Measurements from ENCODE around the gene CYBA. TPM values are rescaled to one million over a fixed set of nuclear protein-coding genes. Genes with fewer than 3 reads are reported as not detected.

Gene CYBA
- total RNA-seq, 1 donor from 2014 or later, result 188 TPM

- Histone ChIP-seq H3K27me3 (no peaks in the 10 kb centered on the region), H3K27ac (no peak overlapping the region), H3K4me1 (peaks cover 22% of the 10 kb centered on the region), H3K9me3 (no peaks in the 10 kb centered on the region), H3K36me3 (no peaks in the 10 kb centered on the region), H3K4me3 (no peak overlapping the region)
- intact Hi-C loops (cut with DNase I), result no loop called here
- no peak for TF ChIP-seq POLR2AphosphoS5 (IDR thresholded peaks at IDR 0.05; ENCODE audit: insufficient read depth in 1 of 2, low read depth in 1 of 2)
- DNase-seq (ENCODE audit: extremely low spot score in 2 of 2), result no peak
Observed at GRCh38 chr16:88654363-88655052, 3.7 kb upstream of the CYBA start.

DNA sequence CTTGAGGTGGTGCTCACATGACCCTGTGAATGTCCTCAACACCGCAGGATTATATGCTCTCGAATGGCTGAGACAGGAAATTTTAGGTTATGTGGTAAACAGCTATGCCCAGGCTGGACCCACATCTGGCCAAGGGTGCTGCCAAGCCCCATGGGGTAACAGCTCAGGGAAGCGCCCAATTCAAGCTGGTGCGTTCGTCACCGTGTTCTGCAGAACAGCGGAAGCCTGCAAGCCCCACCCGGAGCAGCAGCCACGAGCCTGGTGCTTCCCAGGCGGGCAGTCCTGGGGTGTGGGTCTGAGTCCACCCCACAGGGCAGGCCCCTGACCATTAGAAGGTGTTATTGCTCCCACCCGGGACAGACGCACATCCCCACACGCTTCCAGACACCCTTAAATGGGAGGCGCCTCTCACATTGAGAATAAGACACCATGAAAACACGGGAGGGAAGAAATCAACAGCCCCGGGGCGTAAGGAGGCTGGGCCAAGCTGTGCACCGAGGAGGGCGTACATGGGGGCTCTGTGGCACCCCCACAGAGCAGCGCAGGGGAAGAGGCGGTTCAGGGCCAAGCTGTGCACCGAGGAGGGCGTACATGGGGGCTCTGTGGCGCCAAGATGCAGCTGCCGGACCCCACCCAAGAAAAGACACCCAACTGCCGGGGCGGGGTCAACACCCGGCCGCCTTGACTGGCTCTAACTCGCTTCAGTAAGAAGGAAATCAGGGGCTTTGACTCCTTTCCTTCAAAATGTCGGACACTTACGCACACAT, 2.9 kb upstream of the CYBA start:
- no peaks in the 10 kb centered on the region for H3K27me3 ChIP-seq
- DNase-seq (ENCODE audit: extremely low spot score in 2 of 2), result no peak
- H3K27ac ChIP-seq, result no peak overlapping the region
- TF ChIP-seq POLR2AphosphoS5 (IDR thresholded peaks at IDR 0.05; ENCODE audit: insufficient read depth in 1 of 2, low read depth in 1 of 2) (no peak), POLR2A (IDR thresholded peaks at IDR 0.05) (no peak), CTCF (IDR thresholded peaks at IDR 0.05) (no peak)
- H3K9me3 ChIP-seq, result no peaks in the 10 kb centered on the region
- H3K4me1 ChIP-seq, result peaks cover 27% of the 10 kb centered on the region
- H3K4me3 ChIP-seq, result no peak overlapping the region
- intact Hi-C loops (cut with DNase I), result no loop called here
- H3K36me3 ChIP-seq, result no peaks in the 10 kb centered on the region

- Histone ChIP-seq H3K4me3 (no peak overlapping the region), H3K27ac (no peak overlapping the region), H3K36me3 (no peaks in the 10 kb centered on the region), H3K9me3 (no peaks in the 10 kb centered on the region), H3K4me1 (peaks cover 27% of the 10 kb centered on the region), H3K27me3 (no peaks in the 10 kb centered on the region)
- intact Hi-C loops (cut with DNase I), result no loop called here
- no peak for DNase-seq (ENCODE audit: extremely low spot score in 2 of 2)
- TF ChIP-seq POLR2A (IDR thresholded peaks at IDR 0.05) (no peak), POLR2AphosphoS5 (IDR thresholded peaks at IDR 0.05; ENCODE audit: insufficient read depth in 1 of 2, low read depth in 1 of 2) (no peak), CTCF (IDR thresholded peaks at IDR 0.05) (no peak)
Observed at GRCh38 chr16:88653101-88653500, 2.2 kb upstream of the CYBA start.

- Histone ChIP-seq H3K4me3 (no peak overlapping the region), H3K27ac (no peak overlapping the region), H3K4me1 (peaks cover 27% of the 10 kb centered on the region), H3K27me3 (no peaks in the 10 kb centered on the region), H3K9me3 (no peaks in the 10 kb centered on the region), H3K36me3 (no peaks in the 10 kb centered on the region)
- TF ChIP-seq POLR2AphosphoS5 (IDR thresholded peaks at IDR 0.05; ENCODE audit: insufficient read depth in 1 of 2, low read depth in 1 of 2), result no peak
- no peak for TF ChIP-seq POLR2A (IDR thresholded peaks at IDR 0.05)
- no peak for TF ChIP-seq CTCF (IDR thresholded peaks at IDR 0.05)
- intact Hi-C loops (cut with DNase I), result no loop called here
- DNase-seq (ENCODE audit: extremely low spot score in 2 of 2), result no peak
Observed at GRCh38 chr16:88652762-88653063, 1.9 kb upstream of the CYBA start.

DNA sequence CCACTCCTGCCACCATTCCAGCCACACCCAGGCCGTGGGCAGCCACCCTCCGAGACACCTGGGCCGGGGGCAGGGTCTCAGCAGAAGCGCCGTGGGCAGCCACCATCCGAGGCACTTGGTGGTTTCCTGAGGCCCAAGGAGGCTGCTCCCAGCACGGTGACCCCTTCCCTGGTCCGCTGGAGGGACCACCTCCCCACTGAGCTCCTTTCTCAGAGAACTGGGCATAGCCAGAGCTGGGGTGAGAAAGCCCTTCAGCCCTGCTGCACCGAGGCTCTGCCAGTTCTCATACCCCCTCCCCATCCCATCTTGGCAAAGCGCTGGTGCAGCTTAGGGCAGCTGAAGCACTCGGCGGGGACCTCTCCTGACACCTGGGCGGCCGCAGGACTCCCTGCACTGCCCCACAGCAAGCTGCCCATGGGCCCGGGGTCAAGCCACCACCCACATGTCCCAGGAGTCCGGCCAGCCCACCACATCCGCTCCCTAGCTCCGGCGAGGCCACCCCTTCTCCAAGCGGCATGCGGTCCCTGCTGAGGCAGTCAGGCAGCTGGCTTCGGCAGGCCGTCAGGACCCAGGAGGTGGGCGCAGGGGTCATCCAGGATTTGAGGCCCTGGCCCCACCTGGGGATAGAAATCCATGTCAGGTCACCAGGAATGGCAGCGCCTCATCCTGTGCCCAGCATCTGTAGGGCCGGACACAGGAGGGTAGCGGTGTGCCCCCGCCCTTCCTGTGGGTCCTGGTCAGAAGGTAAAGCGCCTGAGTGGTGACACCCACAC, 1.3 kb upstream of the CYBA start:
- no peaks in the 10 kb centered on the region for H3K36me3 ChIP-seq
- DNase-seq (ENCODE audit: extremely low spot score in 2 of 2), result no peak
- no peaks in the 10 kb centered on the region for H3K9me3 ChIP-seq
- no peak overlapping the region for H3K4me3 ChIP-seq
- H3K27ac ChIP-seq, result peak overlapping the region; percentile 71
- peaks cover 27% of the 10 kb centered on the region for H3K4me1 ChIP-seq
- H3K27me3 ChIP-seq, result no peaks in the 10 kb centered on the region
- intact Hi-C loops (cut with DNase I), result no loop called here
- no peak for TF ChIP-seq POLR2AphosphoS5 (IDR thresholded peaks at IDR 0.05; ENCODE audit: insufficient read depth in 1 of 2, low read depth in 1 of 2)
